Activated effector memory CD4-positive, alpha-beta T cell treated with Interleukin-2 at 50 U/mL for 16 hours (primary cell): ENCODE results near the gene ZNF512.

ENCODE experiments used
- DNase-seq: peaks from one replicate; pipeline ENCODE4 v3.0.0-alpha.2; 2020

Gene ZNF512

DNA sequence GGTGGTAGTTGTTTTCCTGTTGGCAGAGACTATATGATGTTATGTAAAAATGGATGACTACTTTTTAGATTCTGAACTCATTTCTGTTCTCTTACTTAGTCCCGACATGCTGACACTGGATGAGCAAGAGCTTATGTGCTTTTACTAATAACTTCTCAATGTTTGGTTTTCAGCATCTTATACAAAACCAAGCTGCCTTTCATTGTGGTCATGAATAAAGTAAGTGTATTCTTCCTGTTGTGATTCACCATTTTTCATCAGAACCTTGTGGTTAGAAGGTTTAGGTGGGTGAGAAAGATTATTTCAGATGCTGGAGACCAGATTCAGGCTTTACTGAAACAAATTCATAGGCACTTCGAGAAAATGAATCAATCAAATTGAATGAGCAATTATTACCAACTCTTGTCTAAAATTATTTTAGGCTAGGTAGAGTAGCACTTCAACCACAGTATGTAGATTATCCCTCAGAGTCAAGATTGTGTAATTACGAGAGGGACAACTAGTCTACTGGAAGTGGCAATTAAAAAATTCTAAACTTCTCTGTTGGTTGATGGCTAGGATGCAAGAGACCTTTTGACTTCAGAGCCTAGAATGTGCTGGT is 55.3 kb downstream of the ZNF512 start:
- DNase-seq = no peak

DNA sequence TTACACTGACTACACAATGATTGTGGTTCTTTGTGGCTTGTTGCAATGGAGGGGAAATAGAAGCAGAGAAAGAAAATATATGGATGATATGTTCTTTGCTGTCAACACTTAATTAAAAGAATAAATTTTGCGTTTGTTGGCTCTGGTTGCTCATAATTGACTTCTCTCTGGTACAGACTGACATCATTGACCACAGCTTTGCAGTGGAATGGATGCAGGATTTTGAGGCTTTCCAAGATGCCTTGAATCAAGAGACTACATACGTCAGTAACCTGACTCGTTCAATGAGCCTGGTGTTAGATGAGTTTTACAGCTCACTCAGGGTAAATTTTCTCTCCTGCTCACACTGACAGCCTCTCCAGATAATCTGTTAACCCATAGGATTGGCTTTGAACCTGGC is 55.9 kb downstream of the ZNF512 start:
- no peak for DNase-seq

DNA sequence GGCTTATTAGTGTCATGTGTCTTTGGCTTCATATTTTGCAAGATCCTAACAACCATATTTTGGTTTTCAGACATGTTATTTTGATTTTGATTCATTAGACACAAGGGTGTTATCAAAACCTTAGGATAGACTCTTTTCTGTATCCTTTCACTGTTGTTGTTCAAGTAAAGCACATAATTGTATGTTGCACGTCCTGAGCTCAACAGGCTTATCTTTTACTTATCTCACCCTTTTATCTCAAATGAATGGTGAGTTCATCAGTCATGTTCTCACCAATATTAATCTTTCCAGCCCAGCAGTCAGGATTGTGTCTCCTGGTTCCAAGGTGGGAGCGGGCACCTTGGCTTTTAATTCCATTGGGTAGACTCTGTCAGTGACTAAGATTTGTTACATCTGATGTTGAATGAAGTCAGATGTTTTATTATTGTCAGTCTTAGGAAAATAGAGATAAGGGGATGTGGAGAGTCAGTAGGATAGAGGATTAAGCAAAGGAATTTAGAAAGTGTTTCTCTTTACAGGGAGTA is 57.9 kb downstream of the ZNF512 start:
- no peak for DNase-seq

DNA sequence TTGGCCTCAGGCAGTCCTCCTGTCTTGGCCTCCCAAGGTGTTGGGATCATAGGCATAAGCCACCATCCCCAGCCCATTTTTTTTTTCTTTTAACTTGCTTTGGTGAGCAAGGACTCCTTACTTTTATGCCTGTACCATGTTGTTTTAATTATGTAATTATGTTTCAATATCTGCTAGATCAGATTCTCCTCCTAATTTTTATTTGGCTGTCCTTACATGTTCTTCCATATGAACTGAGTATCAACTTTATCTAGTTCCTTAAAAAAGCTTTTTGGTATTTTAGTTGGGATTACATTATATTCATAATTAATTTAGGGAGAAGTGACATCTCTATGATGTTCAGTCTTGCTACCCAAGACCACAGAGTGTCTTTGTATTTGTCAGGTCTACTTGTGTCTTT is 62.4 kb downstream of the ZNF512 start:
- no peak for DNase-seq

DNA sequence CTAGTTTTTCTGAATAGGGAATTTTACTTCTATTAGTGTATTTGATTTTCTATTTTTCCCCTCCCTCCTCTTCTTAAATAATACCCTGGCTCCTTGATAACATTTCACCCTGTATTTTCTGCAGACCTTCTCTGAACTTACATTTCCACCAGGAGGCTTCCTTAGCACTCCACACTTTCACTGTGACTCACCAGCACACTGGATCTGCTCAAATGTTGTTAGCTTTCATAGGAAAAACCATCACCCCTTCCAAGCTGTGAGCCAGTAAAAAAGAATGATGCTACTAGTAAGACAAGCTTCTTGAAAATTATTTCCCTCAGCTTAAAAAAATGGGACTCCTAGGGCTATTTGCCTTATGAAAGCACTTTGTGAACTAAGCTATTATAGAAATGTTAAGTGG is 64.4 kb downstream of the ZNF512 start:
- no peak for DNase-seq

DNA sequence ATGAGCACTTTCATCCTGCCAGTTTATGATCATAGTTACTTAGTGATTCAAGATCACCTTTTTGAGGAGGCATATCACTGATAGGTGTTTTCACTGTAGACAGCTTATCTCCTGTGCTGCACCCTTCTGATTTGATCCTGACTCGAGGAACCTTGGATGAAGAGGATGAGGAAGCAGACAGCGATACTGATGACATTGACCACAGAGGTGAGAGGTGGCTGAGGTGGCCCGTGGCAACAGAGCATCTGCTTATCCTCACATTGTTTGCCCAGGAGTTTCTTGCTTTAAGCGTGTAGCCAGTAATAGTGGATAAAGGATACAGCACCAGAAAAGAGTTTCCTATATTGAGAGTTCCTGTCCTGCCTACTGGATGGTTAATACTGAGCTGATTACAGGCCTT is 64.9 kb downstream of the ZNF512 start:
- no peak for DNase-seq

DNA sequence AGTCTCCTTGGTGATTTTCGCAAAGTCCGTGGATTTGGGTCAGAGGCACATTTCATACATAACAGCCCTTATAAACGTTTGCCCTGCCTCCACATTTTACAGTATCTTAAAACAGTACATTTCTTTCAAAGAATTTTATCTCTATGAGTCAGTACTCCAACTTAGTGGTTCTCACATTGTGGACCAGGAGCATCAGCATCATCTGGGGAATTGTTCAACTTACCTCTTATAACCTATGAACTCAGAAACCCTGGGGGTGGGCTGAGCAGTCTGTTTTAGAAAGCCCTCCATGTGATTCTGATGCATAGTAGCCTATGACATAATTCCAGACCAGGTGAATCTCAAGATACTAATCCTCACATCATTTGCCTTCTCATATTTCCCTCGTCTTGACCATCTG is 68.2 kb downstream of the ZNF512 start:
- DNase-seq = no peak

DNA sequence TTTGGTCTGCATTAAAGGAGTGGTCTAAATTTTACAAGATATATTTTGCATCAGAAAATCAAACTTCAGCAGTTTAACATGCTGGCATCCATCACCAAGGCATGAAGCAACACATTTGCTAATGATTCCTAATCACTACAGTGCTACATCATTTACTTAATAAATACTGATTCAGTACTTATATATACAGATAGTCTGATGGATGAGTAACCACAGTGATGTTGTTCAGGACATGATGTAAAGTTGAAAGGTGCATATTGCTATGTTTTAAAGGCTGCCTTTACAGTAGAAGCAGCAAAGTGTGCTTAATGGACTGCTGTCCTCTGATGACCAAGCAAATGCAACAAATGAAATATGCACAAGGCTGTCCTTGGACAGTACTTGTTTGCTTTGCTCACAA is 69.5 kb downstream of the ZNF512 start:
- DNase-seq = no peak

DNA sequence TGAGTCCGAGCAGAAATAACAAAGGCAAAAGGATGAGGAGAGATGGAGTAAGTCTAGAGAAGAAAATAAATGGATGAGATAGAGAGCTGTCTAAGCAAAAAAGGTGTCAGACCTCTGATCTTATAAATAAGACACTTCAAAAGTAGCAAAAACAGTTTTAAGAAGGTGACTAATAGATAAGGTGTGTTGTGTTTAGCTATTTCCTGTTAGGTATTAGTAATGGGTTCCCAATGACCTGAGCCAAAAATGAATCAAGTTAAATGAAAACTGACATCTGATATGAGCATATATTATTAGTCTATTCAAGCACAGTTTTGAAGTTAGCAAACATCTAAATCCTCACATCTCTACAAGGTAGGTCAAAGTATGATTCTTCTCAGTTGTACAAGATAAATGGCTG is 69.9 kb downstream of the ZNF512 start:
- DNase-seq = no peak

DNA sequence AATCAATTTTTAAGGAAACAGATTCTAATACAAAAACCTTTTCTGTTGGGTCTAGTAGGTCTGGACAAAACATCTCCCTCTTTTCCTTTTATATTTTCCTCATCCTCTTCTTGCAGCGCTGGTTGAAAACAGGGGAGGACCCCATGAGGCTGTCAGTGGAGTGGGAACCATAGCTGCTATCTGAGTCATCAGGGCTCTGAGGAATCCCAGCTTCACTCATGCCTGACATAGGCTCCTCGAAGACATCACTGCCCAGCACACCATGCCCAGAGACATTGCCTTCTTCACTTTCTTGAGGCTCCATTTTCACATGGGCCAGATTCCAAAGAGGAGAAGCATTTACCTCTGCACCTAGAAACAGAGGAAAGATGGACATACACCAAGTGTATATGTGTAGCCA is 70.6 kb downstream of the ZNF512 start:
- DNase-seq = no peak

DNA sequence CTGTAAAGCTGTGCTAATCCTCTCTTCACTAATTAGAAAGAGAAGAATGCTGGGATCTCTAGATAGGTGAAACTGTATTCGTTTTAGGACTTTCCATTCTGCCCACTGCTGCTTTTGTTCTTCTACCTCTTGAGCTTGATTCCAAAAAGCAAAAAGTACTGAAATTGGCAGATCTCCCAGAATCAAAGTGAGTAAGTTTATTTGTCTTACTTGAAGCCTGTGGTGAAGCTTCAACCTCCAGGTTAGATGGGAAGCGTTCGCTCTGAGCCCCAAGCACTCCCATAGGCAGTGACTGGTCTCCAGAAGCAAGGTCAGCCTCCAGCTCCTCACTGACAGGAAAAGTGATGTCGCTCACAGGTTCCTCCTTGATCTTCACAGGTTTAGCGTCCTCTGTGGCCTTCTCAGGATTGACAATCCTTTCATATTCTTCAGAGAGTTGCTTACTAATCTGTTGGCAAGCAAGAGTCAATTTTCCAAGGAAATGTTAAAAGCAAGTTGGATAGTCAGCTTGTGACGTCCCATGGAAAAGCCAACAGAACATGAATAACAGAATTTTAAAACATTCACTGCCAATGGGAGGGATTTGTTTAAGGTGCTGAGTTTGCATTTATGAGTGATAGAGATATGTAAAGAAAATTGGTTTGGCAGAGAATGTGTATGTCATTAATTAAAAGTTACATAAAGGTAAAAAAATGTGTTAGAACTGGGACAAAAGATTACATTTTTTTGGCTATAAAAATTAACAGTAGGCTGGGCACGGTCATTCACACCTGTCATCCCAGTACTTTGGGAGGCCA is 72.5 kb downstream of the ZNF512 start:
- no peak for DNase-seq

DNA sequence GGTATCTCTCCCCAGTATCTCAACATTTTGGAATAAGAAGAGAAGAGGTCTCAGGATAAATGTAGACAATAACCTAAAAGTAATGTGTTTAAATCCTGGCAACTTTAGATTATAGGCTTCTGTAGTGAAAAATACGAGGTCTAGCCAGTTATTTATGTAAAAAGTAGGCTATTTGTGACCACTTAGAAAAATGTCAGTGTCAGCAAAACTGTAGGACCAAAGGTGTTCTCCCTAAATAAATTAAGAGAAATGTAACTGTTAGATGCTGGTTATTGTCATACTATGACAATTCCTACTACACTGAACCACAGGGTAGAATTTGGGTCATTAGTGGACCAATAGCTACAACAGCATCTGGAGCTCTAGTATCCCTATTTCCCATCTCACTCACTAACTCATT is 78.5 kb downstream of the ZNF512 start:
- DNase-seq = no peak

DNA sequence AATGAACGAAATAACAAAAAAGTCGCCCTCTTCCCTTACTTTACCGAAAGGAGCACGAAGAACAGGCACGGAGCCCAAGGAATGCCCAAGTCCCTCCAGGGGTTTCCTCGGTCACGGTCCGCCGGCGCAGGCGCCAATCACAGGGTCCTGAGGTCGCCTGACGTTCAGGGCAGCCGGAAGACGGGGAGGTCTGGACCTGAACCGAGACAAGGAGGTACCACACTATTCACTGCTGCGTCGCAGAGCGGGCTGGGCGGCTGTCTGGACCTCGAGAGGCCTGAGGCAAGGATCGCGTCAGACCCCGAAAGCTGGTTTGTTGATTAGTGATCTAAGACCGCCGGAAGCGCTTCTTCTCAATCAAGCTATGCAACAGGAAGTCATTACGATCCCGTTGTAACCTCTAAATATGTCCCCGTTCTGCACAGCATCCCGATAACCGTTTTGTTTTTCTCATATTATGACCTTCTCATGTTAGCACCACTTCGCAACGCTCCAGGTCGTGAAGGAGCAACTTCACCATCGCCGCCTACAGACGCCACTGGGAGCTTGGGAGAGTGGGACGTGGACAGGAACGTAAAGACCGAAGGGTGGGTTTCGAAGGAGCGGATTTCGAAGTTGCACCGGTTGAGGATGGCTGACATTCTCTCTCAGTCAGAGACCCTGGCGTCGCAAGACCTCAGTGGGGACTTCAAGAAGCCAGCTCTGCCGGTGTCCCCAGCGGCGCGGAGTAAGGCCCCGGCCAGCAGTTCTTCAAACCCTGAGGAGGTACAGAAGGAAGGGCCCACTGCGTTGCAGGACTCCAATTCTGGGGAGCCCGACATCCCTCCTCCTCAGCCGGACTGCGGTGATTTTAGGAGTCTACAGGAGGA is 80.7 kb downstream of the ZNF512 start, which contains the start of the genes SLC4A1AP and SUPT7L:
SLC4A1AP (plus strand) TSS at position 605 of the 869 bp plus-strand sequence; CDS start at position 631, 26 bp downstream.
SUPT7L (minus strand) TSS at position 330 of the 869 bp plus-strand sequence. CDS start 1,422 bp downstream, outside the sequence.
- peak; percentile 68 for DNase-seq

DNA sequence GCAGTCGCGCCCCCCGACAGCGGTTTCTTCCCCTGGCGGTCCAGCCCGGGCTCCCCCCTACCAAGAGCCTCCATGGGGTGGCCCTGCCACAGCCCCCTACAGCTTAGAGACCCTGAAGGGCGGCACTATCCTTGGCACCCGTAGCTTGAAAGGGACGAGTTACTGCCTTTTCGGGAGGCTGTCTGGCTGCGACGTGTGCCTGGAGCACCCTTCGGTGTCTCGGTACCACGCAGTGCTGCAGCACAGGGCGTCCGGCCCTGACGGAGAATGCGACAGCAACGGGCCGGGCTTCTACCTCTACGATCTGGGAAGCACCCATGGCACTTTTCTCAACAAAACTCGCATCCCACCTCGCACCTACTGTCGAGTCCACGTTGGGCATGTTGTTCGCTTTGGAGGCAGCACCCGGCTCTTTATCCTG is 81.3 kb downstream of the ZNF512 start:
- DNase-seq = no peak

DNA sequence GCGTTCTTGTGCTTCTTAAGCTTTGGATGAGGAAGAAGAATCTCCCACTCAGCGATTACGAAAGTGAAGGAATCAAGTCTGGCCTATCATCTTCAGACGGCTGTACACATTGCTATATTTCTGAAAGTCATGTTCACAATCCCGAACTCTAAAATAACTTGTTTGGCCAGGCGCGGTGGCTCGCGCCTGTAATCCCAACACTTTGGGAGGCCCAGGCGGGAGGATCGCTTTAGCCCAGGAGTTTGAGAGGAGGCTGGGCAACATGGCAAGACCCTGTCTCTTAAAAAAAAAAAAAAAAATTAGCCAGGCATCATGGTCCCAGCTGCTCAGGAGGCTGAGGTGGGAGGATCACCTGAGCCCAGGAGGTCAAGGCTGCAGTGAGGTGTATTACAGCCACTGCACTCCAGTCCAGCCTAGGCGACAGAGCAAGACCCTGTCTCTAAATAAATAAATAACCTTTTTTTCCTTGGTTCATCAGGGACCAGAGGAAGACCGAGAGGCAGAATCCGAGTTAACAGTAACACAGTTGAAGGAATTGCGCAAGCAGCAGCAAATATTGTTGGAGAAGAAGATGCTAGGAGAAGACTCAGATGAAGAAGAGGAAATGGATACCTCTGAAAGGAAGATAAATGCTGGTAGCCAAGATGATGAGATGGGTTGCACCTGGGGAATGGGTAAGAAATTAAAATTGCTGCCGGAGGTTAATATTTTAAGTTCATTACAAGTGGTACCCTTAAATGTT is 82.0 kb downstream of the ZNF512 start:
- no peak for DNase-seq

DNA sequence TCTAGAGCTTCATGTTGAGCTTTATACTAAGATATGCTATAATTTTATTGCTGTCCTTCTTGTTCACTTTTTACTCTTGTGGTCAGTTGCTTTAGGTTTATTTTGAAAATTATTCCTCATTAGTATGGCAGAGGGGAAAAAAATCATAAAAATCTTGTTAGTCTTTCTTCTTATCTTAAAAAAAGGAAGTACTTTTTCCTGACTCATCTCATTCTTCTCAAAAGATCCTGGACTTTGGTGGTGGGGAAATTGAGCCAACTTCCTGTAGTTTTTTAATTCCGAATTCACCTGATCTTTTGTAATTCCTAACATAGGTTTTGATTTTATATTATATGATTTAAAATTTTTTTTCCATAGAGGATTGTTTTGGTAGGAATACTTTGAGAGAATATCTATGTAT is 84.6 kb downstream of the ZNF512 start:
- DNase-seq = no peak

DNA sequence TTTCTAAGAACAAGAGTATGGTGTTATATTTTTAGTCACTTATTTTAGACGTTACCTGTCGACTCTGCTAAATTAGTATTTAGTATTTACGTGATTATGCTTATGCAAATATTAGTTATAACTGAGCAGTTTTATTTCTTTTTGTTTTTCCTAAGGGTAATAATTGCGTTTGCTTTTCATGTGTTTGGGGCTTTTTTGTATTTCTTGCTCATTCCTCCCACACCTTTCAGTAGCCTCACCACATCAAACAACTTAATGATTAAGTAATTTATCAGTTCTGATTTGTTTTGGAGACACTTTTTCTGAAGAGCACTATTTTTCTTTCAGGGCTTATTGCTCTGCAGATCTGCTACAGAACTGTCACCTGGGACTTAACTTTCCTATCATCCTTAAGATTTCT is 88.4 kb downstream of the ZNF512 start:
- DNase-seq = no peak
